ENCODE measurements around the gene SECTM1.
"Not testable (repeated sequence)": the region's sequence is repeated elsewhere in the genome, so short reads cannot be mapped to it uniquely, and the experiment has no call there.

Gene SECTM1

DNA sequence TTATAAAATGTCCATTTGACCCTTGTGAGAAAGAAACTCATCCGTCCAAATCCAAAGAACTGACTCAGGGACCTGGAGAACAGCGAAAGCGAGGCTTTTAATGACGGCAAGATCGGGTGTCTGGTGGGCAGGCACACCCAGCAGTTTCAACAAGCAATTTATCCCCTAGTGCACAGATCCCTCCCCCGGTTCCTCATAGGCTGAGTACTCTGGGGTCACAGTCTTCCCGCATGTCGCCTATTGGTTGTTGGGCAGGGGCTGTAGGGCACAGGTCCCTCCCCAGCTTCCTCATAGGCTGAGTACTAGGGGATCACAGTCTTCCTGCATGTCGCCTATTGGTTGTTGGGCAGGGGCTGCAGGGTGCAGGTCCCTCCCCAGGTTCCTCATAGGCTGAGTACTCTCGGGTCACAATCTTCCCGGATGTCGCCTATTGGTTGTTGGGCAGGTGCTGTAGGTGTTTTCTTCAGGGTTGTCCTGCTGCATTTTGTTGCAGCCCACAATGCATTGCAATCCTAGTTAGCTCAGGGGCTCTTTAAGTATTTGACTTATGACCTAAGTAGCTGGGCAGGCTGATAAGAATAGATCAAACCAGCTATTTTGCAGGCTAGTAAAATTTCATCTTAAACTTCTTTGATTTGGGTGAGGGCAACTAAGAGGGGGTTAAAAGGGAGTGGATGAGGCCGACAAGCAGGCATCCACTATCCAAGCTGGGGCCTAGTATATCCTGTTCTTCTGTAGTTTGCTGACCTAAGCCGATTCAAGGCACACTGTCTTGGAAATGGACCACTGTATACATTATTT, 34.4 kb upstream of the SECTM1 start:
- peak; percentile 81 for DNase-seq

DNA sequence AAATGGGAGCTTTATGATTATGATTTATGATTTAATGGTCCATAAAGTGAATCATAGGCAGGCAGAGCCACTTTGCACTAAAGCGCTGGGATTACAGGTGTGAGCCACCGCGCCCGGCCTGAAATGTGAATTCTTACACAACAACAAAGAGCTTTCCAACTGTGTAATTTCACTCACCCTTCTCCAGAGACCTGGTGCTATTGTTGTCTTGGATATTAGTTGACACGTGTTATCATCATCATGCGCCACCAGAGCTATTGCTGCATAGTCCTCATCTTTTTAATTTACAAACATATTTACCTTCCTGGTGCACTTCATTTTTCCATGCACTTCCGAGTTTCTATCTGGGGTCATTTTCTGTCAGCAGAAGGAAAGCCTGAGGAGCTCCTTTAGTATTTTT, 33.2 kb upstream of the SECTM1 start:
- no peak for DNase-seq

GRCh38 chr17:82365606-82366295, 32.2 kb upstream of the SECTM1 start:
- no peak for DNase-seq

GRCh38 chr17:82361885-82362633, 28.5 kb upstream of the SECTM1 start:
- no peak for DNase-seq

- DNase-seq: not testable (repeated sequence)
Measured at GRCh38 chr17:82359451-82360074, 26.0 kb upstream of the SECTM1 start.

DNA sequence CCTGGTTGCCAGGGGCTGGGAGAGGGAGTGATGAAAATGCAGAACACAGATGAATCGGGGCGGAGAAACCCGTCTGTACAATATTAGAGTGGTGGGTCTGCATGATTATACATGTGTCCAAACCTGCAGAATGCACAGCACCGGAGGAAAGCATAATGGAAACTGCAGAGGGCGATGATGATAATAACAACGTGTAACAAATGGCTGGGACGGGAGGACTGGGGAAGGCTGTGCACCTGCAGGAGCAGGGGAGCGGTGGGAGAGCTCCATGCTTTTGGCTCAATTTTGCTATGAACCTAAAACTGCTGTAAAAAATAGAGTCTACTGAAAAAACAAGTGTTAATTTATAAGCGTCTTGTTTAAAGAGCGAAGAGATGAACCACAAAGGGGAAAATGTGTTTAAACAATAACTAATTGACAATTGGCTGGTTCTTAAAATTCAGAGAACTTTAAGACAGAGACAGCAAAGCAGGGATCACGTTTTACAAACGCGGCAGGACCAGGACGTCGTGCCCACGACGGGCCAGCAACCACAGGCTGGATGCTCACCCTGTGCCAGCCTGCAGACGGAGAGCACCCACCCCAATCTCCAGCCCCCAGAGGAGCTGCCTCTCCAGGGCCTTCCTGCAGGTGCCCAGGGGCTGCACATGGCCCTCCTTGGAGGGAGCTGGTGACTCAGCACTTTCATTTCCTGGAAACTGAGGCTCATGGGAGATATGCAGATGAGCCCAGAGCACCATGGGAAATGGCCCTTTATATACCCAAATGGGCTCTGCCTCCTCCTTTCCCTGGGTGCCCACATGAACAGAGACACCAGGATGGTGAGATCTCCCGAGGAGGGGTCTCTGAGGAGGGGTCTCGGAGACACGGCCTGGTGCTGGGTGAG, 25.1 kb upstream of the SECTM1 start, which contains the start of gene TEX19:
Gene TEX19, plus strand, starts transcription at position 783 of the 886 bp plus-strand sequence. CDS start 2,904 bp downstream, outside the sequence.
- no peak for DNase-seq

DNA sequence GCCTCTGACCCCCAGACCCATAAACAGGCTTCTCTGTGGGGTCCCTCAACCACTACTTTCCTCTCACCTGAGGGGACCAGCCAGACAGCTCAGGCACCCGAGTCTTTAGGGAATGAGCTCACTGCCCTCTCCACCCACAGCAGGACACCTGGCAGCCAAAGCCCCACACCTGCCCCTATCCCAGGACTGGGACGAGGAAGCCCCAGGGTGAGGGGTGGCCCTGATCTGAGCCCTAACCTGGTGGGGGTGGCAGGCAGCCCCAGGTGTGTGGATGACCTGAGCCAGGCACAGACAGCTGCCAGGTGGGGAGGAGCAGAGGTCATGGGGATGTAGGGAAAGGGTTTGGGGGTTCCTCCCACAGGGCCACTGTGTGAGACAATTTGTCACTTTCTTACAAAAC, 23.8 kb upstream of the SECTM1 start:
- DNase-seq: no peak

DNA sequence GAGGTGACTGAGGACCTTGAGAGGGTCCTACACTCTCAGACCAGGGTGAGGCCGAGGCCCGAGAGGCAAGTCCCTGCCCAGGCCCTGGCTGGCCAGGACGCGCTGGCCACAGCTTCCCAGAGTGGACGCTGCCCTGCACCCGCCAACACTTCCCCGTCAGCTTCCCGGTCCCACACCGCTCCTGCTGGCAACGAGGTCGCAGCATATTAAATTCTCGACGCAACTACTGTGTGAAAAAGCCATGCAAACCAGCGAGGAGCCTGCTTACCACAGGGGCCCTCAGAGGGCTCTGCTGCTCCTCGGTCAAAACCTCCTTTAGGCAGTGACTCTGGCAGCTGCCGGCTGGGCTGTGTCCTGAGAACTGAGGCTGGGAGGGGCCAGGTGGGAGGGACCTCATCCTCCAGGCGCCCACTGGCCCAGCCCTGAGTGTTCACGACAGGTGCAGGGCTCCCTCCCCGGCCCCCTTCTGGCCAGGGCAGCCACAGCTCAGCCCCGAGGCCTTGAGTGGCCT, 23.3 kb upstream of the SECTM1 start:
- no peak for DNase-seq

DNA sequence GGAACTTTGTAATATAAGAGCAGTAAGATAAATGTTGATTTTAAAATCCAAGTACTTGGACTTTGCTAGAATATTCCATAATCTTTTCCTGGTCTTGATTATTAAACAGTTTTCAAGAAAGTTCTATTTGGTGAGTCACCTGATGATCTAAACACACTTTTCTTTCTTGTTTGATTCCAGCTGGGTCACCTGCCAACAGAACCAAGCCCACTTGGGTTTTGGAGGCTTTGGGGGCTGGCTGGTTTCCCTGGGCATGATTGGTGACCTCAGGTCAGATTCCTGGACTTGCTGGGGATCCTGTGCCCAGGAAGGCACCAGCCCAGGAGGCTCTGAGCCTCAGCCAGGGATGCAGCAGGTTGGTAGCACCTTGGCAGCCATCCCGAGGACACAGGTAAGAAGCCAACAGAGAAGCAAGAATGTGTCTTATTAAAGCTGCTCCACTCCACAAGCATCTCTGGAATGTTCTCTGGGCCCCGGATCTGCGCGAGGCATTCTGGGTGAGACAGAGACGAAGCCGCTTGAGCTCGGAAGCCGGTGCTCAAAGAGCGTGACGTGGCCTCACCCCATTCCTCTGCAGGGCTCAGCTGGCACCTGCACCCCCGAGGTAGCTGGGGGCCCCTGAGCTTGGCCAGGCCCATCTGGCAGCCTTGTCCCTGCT, 22.3 kb upstream of the SECTM1 start:
- peak; percentile 85 for DNase-seq

DNA sequence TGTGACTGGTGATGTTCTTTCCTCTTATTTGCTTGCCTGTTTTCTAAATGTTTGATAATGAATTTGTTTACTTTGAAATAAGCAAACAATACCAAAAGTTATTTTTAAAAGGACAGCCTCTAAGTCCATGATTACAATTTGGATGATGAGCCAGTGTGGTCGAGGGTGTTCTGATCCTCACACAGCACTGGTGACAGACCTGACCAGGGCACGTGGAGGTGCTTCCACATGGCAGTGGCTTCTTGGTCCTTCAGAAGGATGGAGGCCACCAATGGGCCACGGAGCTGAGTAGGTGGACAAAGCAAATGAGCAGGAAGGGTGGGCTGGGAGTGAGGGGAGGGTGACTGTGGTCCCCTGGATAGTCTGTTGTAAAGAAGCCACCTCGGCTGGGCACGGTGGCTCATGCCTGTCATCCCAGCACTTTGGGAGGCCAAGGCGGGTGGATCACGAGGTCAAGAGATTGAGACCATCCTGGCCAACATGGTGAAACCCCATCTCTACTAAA, 21.3 kb upstream of the SECTM1 start:
- no peak for DNase-seq

DNA sequence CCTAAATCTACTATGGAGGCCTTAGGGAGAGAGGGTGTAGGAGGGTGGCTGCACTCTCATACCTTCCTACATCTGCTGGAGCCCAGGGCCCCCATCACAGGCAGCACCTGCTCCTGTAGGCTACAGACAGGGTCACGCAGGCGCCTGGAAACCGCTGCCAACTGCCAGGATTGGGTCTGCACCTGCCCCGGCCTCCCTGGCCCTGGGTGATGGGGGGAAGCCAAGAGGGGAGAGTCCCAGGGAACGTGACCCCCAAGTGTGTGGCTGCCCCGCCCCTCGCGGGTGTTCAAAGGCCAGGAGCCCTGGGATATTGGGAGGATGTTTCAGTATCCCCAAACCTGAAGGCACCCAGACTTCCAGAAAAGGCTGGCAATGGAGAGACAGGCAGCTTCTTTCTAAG, 19.9 kb upstream of the SECTM1 start:
- no peak for DNase-seq

DNA sequence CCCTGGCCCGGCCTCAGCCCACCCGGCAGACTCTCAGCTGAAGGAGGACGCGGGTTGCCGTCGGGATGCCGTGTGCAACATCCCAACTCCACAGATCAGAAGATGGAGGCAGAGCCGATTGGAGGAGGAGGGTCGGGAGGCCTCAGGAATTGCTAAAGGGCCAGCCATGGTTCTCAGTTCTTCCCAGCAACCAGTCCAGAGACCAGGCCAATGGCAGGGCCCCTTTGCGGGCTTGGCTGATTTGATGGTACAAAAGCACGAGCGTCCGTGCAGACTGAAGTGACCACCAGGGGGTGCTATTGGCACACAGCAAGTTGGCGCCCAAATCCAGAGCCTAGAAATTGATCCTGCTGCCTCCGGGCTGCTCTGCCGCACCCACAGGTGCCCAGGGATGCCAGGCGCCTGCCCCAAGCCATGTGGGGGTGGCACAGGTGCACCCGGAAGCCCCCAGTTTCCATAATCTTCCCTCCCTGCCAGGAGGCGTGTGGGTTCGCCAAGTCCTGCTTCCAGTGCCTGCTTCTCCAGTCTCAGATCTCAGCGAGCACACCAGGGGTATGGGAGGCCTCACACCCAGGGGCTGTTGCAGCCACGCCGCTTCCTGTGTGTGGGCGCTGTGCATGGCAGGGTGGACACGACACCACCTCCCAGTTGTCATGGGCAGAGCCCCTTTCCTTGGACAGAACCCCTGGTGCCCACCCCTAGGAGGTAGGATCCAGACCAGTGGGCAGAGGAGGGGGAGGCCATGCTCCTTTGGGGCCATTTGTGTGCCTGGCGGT, 18.3 kb upstream of the SECTM1 start:
- peak; percentile 58 for DNase-seq

DNA sequence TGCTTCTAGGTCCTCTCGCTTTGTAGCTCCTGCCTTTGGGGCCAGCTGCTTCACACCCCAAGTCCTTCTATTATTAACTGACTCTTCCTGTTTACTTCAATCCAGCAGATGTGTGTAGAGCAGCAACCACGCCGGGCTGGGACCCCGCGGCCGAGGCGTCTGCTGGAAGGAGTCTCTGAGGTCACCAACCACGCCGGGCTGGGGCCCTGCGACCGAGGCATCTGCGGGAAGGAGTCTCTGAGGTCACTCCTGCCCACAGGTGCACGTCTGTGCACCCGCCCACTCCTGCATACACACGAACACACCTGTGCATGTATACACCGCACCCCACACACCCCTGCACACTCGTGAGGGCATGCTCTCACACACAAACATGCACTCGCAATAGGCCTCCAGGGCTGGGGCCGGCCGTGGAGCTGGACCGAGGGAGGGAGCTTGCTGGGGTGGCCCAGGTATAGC, 17.7 kb upstream of the SECTM1 start:
- no peak for DNase-seq

- DNase-seq: no peak
Measured at GRCh38 chr17:82350182-82351030, 16.8 kb upstream of the SECTM1 start.

DNA sequence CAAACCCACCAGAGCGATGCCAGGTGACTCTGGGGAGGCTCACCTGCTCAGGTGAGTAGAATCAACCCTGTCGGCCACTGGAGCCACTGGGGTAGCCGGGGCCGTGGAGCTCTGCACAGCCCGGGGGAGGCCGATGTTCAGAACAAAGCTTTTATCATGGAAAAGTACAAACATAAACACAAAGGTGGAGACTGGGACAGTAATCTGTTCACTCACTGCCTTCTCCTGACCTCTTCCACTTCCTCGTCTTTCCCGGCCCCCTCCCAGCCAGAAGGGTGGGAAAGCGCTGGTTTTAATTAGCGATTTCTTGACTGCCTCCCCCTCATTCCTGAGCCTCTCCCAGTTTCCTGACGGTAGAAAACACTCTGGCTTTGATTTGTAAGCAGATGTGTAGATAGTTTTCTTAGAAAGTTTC, 15.7 kb upstream of the SECTM1 start:
- no peak for DNase-seq

DNA sequence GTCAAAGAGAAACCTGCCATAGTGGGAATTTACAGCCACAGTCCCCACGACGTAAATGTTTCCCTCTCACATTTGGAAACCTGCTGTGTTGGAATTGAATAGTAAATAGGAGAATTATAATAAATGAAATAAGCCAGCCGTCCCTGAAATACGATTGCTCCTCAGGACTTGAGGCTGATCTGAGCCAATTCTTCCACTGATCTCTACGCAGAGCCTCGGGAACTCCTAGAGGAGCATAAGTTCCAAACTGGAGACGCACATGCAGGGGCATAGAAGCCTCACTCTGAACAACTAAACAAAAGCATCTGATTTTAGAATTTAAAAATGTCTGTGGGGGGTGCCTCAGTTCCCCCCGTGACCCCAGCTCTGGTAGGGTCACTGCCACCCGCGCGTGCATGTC, 15.3 kb upstream of the SECTM1 start:
- DNase-seq: no peak

GRCh38 chr17:82348434-82348833, 14.9 kb upstream of the SECTM1 start:
- no peak for DNase-seq

GRCh38 chr17:82347994-82348393, 14.4 kb upstream of the SECTM1 start:
- DNase-seq: not testable (repeated sequence)
